ENCODE results near the gene RIPOR1. TPM values are rescaled to one million over a fixed set of nuclear protein-coding genes. Genes with fewer than 3 reads are reported as not detected.

RIPOR1 gene
- total RNA-seq, 4 donors from 2014 or later = 63.1 to 108 (median 68.4) TPM

DNA sequence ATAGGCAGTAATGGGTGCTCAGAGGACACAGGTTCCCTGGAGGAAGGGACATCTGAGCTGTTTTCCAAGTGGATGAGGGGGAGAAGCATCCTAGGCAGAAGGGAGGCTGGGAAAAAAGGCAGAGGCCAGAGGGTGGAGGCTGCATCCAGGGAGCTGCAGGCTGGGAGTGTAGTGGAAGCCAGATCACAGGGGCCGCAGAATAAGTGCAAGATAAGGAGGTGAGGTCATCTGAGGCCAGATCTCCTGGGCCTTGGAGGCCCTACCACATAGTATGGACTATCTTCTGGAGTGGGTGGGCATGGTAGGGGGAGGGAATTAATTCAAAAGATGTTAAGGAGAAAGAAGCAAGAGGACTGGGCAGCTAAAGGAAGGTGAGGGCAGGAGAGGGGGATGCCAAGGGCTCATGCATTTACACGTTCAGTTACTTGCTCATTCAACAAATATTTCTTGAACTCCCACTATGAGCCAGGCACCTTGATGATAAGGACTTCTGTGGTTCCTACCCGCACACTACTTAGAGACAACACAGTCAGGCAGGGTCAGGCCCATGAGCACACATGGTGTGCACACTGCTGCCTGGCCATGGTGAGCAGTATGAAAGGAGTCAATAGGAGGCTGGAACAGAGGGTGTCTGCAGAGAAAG is 2.4 kb upstream of the RIPOR1 start:
- intact Hi-C loops (cut with DNase I) = no loop called here
- no peak overlapping the region for H3K27ac ChIP-seq (replicated peaks in 1 of 4)
- WGBS = 83% methylated on average over 3 of the region's 3 CpGs
- no peaks in the 10 kb centered on the region for H3K9me3 ChIP-seq
- H3K27me3 ChIP-seq = no peaks in the 10 kb centered on the region
- H3K4me1 ChIP-seq = peaks cover 21 to 36% (median 33%) of the 10 kb centered on the region in 4 donors
- no peak overlapping the region for H3K4me3 ChIP-seq
- no peaks in the 10 kb centered on the region for H3K36me3 ChIP-seq
- no peak for DNase-seq (ENCODE audit: extremely low spot score)
- TF ChIP-seq POLR2AphosphoS5 (IDR thresholded peaks at IDR 0.05) = no peak
- TF ChIP-seq EP300 (IDR thresholded peaks at IDR 0.05) = no peak
- TF ChIP-seq, protein P1, sequence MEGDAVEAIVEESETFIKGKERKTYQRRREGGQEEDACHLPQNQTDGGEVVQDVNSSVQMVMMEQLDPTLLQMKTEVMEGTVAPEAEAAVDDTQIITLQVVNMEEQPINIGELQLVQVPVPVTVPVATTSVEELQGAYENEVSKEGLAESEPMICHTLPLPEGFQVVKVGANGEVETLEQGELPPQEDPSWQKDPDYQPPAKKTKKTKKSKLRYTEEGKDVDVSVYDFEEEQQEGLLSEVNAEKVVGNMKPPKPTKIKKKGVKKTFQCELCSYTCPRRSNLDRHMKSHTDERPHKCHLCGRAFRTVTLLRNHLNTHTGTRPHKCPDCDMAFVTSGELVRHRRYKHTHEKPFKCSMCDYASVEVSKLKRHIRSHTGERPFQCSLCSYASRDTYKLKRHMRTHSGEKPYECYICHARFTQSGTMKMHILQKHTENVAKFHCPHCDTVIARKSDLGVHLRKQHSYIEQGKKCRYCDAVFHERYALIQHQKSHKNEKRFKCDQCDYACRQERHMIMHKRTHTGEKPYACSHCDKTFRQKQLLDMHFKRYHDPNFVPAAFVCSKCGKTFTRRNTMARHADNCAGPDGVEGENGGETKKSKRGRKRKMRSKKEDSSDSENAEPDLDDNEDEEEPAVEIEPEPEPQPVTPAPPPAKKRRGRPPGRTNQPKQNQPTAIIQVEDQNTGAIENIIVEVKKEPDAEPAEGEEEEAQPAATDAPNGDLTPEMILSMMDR (IDR thresholded peaks at IDR 0.05) = no peak
- TF ChIP-seq POLR2A (IDR thresholded peaks at IDR 0.05; ENCODE audit: low read depth) = no peak

DNA sequence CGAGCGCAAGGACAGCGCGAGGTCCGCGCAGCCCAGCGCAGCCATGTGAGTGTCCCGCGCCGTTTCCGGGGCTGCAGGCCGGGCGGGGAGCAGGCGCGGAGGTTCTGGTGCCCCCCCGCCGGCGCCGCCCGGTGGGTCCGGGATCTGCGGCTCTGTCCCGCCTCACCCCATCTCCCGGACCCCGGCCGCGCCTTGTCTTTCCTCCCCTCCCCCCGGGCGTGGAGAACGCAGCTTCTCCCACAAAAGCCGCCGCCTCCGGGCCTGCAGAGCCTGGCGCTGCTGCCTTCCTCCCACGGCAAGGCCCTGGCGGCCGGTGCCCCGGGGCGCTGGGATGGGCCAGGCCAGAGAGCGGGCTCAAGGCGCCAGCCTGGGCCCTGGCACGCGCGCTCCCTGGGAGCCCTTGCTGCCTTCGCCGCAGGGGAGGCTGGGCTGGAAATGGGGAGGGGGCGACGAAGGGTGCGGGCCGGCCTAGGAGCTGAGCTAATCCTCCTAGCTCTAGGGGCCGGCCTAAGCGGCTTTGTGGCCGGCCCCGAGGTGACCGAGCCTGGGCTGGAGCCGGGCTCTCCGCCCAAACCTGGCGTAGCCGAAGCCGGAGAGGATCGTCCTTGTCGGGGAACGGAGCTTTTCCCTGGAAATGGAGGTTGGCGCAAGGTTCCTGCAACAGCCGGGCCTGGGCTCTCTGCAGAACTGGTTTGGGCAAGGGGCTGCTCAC is 397 bp downstream of the RIPOR1 start:
- intact Hi-C loops (cut with DNase I) = loop anchor here (2.0 kb wide), 1 partner anchor 34 kb away; the partner anchor contains the start of gene CTCF
- Histone ChIP-seq H3K4me1 (peaks cover 39 to 49% (median 44%) of the 10 kb centered on the region in 4 donors), H3K27ac (replicated peaks in 1 of 4) (peak overlapping the region; percentile 86 to 95 (median 93)), H3K36me3 (no peaks in the 10 kb centered on the region), H3K4me3 (peak overlapping the region; percentile 75 to 95 (median 88)), H3K9me3 (no peaks in the 10 kb centered on the region), H3K27me3 (no peaks in the 10 kb centered on the region)
- TF ChIP-seq, protein P1 (IDR thresholded peaks at IDR 0.05) = no peak
- peak in 1 of 2 donors; percentile 68 for TF ChIP-seq POLR2AphosphoS5 (IDR thresholded peaks at IDR 0.05)
- TF ChIP-seq POLR2A (IDR thresholded peaks at IDR 0.05; ENCODE audit: low read depth) = peak; percentile 44
- TF ChIP-seq EP300 (IDR thresholded peaks at IDR 0.05) = no peak
- DNase-seq (ENCODE audit: extremely low spot score) = no peak
- 0% methylated on average over 29 of the region's 65 CpGs for WGBS

DNA sequence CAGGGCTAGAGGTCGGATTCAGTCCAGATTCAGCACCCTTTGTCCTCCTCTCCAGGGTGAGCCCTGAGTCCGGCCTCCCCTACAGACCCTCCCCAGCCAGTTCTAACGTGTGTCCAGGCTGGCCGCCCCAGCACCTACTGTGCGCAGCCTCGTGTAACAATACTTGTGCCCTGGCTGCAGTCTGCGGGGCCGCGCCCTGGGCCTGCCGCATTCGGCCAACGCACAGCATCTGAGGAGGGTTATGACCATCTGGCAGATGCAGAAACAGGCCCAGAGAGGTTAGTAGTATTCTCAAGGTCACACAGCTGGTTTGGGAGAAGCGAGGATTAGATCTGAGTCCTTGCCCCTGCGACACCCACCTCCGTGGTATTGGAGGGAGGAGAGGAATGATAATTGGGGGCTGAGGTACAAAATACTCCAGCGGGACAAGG is 968 bp downstream of the RIPOR1 start:
- DNase-seq (ENCODE audit: extremely low spot score) = no peak
- peaks cover 42 to 53% (median 46%) of the 10 kb centered on the region in 4 donors for H3K4me1 ChIP-seq
- no peak for TF ChIP-seq EP300 (IDR thresholded peaks at IDR 0.05)
- TF ChIP-seq POLR2A (IDR thresholded peaks at IDR 0.05; ENCODE audit: low read depth) = no peak
- no peak for TF ChIP-seq POLR2AphosphoS5 (IDR thresholded peaks at IDR 0.05)
- TF ChIP-seq, protein P1 (IDR thresholded peaks at IDR 0.05) = peak in 1 of 3 experiments; percentile 3
- no peaks in the 10 kb centered on the region for H3K36me3 ChIP-seq
- intact Hi-C loops (cut with DNase I) = loop anchor here (2.0 kb wide), 1 partner anchor 33 kb away; the partner anchor contains the start of gene CTCF
- whole genome bisulfite sequencing = 3% methylated on average over 16 of the region's 16 CpGs
- H3K27ac ChIP-seq (replicated peaks in 1 of 4) = peak overlapping the region; percentile 86 to 95 (median 93)
- H3K9me3 ChIP-seq = no peaks in the 10 kb centered on the region
- H3K4me3 ChIP-seq = peak overlapping the region; percentile 75 to 95 (median 88)
- H3K27me3 ChIP-seq = no peaks in the 10 kb centered on the region

DNA sequence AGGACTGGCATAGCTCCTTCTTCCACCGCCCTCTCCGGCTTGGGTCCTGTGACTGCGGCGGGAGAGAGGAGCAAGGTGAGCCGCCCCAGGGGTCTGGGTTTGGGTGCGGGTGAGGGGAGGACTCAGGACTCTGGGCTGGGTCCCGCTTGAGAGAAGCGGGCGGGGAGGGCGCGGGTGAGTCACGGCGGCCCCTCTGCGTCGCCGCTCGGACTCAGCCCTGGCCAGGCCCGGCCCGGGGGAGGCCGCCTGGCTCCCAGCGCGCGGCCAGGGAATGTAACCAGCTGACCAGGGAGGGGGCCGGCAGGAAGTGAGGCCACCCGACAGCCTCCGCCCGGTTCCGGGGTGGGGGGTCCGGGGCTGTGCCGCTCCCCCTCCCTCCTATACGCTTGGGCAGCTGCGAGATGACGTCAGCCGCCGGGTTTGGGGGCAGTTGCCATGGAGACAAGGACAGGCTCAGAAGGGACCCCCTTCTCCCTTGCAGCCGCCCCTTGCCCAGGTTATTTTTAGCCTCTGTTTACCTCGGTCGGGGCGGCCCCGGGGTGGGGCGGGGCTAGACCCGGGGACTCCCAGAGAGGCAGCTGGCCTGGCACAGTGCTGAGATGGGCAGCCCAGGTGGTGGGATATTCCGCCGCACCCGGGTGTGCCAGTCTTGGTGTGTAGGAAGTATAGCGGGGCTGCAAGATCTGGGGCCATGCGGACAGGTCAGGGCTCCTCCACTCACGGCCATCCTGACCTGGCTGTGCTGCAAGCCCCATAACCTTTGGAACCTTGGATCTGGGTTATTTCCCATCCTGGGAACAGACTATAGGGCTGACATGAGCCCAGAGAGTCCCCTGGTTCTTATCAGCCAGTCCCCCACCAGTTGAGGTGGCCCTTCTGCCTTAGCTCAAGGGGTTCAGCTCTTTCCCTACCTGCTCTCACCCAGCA is 1.6 kb downstream of the RIPOR1 start:
- no peak for TF ChIP-seq EP300 (IDR thresholded peaks at IDR 0.05)
- TF ChIP-seq POLR2AphosphoS5 (IDR thresholded peaks at IDR 0.05) = peak; percentile 87 to 94
- peak; percentile 62 for TF ChIP-seq POLR2A (IDR thresholded peaks at IDR 0.05; ENCODE audit: low read depth)
- TF ChIP-seq, protein P1 (IDR thresholded peaks at IDR 0.05) = no peak
- intact Hi-C loops (cut with DNase I) = no loop called here
- H3K36me3 ChIP-seq = no peaks in the 10 kb centered on the region
- no peak for DNase-seq (ENCODE audit: extremely low spot score)
- peak overlapping the region; percentile 86 to 95 (median 93) for H3K27ac ChIP-seq (replicated peaks in 1 of 4)
- peaks cover 44 to 57% (median 48%) of the 10 kb centered on the region in 4 donors for H3K4me1 ChIP-seq
- 4% methylated on average over 13 of the region's 48 CpGs for WGBS
- H3K27me3 ChIP-seq = no peaks in the 10 kb centered on the region
- peak overlapping the region; percentile 75 to 95 (median 88) for H3K4me3 ChIP-seq
- H3K9me3 ChIP-seq = no peaks in the 10 kb centered on the region

All from esophagus muscularis mucosa (tissue), 4 donors.